ENCODE results near the gene RAP1GAP.

Gene RAP1GAP

DNA sequence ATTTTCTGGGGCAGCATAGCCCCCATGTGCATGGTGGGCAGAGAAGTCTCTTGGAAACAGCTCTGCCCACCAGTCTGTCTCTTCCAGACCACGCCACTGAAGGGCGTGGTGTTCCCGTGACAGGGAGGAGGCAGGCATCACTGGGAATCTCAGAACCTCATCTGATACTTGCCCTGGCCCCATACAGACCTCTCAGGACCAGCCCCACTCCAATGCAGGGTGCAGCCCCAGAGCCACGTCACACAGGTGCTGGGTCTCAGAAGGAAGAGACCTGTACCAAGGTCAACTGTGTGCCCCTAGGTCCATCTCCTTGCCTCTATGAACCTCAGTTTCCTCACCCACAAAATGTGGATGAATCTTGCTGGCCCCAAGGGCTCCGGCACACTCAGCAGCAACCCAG lies 7.3 kb downstream of the RAP1GAP start:
- DNase-seq, result no peak

DNA sequence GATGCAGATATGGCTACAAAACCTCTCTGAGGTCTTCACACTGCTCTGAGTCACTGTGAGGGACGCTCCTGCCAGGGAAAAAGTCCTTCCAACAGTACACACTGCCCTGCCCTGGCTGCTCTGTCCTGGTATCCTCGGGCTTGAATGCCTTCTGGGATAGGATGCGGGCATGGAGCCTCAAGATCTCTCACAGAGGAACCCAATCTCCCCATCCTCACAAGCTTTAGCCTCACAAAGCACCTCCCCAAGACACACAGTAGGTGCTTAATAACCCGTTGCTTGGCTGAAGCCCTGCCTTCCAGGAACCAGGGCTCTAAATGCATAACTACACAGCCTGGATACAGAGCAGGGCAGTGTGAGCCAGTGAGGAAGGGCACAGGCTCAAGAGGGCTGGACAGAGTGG lies 9.2 kb downstream of the RAP1GAP start:
- DNase-seq, result no peak

DNA sequence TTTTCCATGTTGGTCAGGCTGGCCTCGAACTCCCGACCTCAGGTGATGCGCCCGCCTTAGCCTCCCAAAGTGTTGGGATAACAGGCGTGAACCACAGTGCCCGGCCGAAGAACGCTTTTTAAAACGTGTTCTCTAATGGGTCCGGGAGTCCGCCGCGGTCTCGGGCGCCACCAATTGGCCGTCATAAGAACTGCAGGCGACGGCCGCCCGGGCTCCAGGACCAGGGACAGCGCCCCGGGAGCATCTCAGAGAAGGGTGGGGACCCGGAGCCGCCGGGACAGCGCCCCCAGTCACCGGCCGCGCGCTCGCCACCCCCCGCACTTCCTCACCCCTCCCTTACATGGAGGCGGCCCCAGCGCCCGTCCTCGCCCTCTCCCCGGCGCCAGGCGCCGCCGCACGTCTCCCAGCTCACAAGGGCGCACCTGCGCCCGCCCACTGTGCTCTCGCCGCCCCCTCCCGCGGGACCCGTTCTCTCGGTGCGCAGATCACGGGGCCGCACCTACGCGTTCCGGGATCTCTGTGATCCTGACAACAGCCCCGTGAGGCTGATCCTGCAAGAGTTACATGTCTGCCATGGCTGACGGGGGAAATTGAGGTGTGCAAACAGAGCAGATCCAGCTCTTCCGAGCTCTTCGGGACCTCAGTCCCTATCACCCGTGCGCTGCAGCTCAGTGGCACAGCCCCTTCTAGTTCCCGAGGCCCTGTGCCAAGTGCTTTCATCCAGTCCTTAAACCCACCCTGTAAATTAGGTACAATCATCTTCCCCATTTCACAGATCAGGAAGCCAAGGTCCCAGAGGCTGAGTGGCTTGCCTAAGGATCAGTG lies 9.8 kb downstream of the RAP1GAP start:
- peak; percentile 30 for DNase-seq

DNA sequence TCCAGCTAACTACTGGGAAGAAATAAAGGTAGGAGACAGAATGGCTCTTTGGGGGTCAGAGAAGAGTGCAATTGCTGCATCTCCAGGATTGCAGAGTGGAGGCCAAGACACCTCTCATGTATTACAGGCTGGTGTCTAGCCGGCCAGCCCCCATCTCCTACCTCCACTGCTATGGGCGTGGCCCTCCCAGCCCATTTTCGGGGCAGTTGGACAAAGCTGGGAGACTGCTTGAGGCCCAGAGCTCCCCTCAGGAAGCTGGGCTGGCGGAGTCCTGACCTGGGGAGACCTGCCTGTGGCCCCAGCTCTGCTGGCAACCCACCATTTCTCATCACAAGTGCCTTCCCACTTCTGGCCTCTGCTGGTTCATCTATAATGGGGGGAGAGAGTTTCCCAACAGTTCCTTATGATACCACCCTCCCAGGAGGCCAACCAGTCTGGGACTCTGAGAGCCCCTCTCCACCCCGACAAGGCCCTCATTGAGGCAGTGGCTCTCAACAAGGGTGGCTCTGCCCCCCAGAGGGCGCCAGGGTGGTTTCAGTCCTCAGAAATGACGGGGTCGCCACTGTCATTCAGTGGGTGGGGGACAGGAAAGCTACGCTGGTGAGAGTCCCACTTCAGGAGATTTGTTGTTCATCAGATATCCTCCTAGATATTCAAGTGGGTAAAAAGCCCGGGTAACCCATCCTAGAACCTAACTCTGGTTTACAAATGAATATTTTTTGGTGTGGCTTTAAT lies 11.5 kb downstream of the RAP1GAP start:
- no peak for DNase-seq

DNA sequence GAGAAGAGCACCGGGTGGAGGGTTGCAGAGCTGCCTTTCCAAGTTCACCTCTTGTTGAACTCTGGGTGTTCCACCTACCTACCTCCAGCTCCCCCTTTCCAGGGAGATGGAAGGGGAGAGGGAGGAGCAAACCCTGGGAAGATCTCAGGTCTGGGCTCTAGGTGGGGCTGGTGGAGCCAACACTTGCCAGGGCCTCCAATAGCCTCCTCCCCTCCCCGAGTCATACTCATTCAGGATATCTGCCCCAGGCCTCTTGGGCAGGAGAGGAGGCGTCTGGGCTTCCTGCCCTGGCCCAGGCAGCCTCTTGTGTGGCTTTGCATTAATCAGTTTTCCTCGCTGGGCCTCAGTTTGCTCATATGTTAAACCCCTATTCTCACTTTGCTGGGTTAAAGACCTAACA lies 13.4 kb downstream of the RAP1GAP start:
- DNase-seq, result no peak

DNA sequence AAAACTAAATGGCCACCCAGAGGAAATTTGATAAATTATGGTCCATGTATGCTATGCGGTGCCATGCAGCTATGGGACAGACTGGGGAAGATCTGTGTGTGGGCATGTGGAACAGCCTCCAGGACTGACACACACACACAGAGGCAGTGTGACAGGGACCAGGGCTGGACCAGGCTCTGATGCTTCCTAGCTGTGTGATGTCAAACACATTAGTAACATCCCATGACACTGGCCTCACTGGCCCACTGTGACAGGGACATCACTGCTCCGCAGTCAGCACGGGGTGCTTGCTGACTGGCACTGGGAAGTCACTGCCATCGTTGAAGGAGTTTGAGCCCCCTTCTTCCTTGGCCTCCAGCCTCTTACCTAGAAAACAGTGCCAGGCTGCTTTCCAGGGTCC lies 13.9 kb downstream of the RAP1GAP start:
- no peak for DNase-seq

DNA sequence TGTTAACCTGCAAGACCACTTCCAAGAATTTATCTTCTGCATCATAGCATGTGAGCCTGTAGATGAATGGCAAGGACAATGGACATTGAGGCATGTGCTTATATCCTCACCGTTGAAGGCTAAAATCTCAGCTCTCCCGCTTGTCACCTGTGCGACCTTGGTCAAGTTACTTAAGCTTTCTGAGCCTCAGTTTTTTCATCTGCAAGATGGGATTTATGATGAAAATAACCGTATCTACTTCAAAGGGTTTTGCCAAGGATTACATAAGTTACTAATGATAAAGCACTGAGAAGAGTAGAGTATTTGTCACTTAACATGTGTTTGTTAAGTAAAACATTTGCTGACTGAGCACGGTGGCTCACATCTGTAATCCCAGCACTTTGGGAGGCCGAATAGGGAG lies 14.9 kb downstream of the RAP1GAP start:
- no peak for DNase-seq

DNA sequence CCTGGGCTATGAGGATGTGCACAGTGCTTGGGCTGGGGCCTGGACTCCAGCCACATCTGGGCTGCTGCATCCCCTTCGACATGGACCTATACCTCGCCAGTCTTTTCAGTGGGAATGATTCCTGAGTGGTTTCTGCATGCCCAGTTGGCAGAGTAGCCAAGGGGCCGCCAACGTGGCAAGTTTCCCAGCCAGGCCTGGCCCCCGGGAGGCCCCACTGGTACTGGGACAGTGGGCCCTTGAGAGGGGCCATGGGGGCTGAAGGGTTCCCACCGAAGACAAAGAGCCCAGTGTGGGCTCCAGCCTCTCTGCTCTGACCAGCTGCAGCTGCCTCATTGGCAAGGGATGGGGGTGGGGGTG lies 15.4 kb downstream of the RAP1GAP start:
- DNase-seq, result no peak

DNA sequence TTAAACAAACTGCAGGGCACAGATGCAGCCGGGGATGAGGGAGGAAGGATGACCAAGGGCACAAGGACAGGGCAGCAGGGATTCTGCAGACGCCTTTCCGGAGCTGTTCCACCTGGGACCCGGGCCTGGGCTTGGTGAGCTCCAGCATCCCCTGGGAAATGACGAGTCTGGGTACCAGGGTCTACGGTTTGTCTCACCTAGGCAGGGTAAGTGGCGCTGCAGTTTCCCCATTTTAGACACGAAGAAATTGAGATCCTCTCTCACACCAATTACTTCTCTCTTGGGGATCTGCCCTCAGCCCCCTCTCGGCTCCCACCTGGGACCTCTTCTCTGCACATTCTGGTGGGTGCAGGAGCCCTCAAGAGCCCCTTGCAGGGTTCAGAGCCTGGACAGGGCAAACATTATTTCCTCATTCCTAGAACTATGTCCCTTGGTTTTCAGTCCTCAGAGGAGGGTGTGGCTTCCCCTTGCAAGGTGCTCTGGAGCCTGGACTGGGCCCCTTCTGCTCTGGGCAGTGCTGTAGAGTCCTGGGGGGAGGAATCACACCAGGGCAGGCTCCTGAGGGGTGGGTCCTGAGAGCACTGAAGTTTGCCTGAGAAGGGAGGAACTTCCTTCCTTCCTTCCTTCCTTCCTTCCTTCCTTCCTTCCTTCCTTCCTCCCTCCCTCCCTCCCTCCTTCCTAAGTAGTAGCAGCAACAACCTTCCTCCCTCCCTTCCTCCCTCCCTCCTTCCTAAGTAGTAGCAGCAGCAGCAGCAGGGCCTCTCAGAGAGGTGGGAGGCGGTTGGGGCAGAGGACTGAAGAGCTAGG lies 16.0 kb downstream of the RAP1GAP start:
- no peak for DNase-seq

DNA sequence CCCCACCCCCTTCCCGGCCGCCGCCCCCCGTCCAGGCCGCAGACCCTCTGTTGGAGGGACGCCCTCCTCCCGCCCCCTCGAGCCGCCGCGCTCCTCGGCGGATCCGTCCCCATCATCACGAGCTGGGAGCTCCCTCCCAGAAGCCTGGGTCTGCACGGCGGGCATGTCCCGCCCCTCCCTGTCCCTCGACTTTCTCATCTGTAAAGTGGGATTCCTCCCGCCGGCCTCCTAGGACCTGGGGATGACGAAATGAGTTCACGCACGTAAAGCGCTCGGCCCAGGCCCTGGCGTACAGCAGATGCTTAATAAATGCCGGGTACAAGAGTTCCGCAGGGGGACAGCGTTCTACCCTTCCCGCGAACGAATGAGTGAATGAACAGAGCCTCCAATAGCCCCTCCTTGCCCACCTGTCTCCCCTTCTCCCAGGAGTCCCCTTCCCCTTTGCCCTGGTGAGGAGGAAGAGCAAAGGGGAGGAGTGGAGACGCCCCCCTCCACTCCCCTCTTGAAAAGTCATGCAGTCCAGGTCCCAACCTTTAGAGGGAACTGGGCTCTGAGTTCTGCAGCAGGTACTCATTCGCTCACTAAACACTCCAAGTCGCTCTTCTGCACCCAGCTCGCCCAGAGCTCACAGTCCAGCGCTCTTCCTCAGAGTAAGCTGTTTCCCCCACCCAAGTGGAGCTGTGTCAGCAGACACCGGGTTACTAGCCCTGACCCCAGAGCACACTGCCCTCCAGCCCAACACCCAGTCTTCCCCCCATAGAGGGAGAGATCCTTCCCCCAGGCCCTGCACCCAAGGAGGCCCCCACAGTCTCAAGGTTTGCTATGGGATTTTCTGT lies 16.8 kb downstream of the RAP1GAP start:
- DNase-seq, result no peak

DNA sequence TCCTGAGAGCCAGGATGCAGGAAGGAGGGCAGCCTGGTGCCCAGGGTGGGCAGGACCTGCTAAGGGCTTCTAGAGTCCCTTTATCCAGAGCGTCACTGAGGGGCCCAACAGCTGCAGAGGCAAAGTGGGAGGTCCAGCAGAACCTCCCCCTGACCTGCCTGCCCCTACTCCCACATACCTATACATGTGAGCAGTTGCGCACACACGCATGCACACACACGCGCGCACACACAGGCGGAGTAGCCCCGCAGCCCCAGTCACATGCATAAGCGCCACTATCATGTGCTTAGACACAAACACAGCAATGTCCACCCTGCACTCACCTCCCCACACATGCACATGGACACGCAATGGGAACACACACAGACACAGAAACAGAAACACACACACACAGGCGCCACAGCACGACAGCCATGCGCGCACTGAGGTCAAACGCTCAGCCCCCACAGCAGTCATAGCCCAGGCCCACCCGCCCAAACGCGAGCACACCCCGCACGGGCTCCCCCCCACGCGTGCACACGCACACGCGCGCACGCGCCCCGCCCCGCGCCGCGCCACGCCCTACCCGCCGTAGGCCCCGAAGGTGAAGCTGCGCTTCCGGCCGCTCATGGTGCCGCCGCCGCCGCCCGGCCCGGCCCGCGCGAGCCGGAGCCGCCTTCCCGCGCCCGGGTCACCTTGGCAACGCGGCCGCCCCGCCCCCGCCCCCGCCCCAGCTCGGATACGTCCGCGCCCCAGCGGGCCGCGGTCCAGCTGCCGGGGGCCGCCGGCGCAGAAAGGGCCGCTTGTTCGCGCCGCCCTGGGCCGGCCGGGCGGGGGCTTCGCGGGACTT lies 17.7 kb downstream of the RAP1GAP start:
- DNase-seq, result no peak

DNA sequence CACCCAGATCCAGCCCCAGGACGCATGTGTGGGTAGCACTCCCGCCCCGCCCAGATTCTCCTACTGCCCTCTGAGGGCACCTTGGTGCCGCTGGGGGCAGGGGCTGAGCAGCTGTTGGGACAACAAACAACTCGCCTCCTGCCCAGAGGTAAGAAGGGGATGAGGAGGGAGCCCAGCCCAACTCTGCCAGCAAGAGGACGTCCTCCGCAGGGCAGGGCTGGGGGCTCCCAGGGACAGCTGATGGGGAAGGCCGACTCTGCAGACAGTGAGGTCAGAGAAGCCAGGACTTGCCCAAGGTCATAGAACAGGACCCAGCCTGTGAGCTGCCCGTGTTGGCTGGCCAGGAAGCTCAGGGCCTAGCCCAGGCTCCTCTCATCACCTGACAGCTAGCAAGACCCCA lies 18.8 kb downstream of the RAP1GAP start:
- no peak for DNase-seq

DNA sequence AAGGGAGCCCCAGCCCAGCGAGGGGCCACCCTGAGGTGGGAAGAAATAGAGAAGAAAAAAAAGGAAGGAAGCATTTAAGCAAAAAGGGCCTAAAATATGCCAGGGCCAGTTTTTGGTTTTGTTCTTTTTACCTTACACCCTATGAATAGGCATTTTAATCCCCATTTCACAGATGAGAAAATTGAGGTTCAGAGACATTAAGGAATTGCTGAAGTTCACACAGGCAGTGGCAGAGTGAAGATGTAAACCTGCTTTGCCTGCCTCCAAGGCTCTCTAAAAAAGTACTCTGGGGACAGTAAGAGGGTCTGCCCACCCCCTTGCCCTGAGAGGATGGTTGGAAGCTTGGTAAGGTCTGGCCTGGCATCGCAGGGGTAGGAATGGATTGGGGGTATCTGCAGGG lies 19.8 kb downstream of the RAP1GAP start:
- no peak for DNase-seq

DNA sequence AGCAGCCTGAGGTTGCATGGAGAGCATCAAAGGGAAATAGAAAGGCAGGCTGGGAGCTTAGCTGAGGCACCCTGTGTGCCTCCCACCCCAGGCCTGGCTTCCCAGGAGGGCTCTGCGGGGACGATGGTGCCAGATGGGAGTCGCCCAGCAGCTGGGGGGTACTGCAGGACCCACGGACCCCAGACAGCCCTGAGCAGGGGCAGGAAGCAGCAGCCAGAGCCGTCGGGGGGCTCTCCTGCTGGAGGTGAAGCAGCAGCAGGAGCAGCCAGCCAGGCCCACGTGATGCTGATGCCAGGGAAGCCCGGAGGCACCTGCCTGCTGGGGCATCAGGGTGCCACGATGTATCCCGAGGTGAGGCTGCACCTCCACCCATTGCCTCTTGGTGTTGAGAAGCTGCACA lies 20.4 kb downstream of the RAP1GAP start:
- DNase-seq, result no peak

DNA sequence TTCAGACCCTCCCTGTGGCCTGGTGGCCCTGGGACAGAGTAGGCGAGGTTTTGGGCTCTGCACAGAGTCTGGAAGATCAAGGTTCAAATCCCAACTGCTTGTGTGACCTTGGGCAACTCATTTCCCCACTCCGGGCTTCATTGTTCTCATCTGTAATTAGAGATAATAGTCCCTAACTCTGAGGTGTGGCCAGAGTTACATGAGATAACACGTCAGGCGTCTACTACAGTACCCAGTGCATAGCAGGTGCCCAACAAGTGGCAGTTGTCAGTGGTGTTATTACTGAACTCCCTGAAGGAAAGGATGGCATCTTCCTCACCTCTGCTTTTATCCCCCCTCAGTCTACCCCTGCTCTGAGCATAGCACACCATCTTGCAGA lies 20.8 kb downstream of the RAP1GAP start:
- DNase-seq, result no peak

DNA sequence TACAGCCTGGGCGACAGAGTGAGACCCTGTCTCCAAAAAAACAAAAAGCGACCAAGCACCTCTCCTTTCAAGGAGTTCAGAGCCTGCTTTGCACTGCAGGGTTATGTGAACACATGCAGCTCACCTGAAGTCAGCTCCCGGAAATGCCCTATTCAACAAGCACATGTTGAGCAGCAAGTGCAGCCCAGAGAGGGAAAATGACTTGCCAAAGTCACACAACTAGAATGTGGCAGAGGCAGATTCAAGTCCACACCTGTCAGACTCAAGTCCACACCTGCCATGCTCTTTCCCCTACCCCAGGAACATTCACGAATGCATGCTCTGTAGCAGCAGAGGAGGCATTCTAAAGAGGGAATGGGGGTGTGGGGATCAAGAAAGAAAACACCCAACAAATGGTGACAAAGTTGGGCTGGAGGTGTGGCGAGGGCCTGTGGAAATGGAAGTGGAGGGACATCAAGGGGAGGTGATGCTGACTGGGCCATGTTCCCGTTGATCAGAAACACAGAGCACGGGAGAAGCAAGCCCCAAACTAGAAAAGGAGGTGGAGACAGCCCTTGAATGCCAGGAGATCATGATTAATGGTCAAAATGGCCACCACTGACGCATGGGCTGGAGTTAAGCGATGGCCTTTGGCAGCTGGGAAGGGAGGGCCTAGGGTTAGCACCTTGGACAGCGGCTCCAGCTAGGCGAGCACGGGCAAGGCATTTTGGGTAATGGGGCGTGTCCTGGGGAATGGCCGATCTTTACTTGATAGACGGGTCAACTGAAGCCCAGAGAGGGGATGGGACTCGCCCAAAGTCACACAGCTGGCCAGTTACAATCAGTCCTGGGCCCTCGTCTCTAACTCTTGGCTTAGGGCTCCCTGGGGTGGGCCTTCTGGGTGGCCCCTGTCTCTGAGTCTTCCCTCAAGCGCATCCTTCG lies 21.5 kb downstream of the RAP1GAP start:
- peak; percentile 57 for DNase-seq

DNA sequence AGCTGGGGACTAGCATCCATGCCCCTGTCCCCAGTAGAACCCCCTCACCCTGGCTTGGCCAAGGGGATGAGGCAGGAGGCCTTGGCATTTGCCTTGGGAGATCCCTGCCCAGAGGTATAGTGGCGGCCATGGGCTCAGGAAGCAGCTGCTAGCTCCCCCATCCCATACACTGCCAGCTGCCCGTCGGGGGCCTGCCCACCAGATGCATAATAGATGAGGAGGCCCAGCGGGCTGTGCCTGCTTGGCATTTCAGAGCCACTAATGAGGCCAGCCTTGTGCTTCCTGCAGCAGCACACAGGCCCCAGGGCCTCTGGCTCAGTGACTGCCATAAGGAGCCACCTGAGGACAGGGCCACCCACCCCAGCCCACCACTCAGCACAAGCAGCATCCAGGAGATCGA lies 23.6 kb downstream of the RAP1GAP start:
- no peak for DNase-seq

DNA sequence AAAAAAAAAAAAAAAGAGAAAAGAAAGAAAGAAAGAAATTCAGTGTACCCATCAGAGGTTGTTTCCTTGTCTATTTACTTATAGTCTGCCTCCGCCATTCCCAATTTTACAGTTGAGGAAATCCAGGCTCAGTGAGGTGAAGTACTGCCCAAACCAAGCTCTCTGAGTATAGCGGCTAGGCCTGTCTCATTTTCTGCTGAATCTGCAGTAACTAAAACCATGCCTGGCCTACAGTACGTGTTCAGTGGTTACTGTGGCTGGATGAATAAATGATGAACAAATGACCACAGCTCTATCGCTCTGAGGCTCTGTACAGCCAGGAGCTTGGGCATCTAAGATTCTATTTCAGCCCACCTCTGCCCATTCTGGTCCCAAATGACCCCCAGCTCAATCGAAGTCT lies 24.3 kb downstream of the RAP1GAP start:
- DNase-seq, result no peak

DNA sequence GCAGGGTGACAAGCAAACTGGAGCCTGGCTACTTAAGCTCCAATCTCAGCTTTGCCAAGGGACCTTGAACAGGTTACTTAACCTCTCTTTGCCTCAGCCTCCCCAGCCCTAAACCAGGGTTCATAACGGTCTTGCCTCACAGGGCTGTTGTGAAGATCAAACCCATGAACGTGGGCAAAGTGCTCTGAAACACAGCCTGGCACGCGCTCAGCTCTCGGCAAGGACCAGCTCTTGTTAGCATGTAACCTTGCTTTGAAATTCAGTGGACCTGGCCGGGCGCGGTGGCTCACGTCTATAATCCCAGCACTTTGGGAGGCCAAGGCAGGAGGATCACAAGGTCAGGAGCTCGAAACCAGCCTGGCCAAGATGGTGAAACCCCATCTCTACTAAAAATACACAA lies 24.8 kb downstream of the RAP1GAP start:
- no peak for DNase-seq

DNA sequence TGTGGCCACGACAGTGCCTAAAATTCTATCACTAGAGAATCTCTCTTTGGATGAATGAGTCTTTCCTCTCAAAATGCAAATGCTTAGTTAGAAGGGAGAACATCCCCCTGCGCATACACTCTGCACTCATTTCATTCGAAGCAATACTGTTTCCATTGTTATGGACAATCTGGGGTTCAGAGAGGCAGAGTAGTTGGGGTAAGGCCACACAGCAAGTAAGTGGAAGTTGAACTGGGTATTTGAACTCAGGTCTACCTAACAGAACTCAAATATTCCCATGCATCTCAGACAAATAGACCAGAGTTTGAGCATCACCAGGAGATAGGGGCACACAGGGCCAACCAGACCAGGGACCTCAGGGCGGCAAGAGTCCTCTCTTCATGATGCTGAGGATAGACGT lies 25.5 kb downstream of the RAP1GAP start:
- DNase-seq, result no peak

Data from kidney glomerular epithelial cell (primary cell).